Stromal cell of bone marrow (primary cell): ENCODE results near the gene DMXL2.
"Not testable (repeated sequence)": the region's sequence is repeated elsewhere in the genome, so short reads cannot be mapped to it uniquely, and the experiment has no call there.

Experiments used
- DNase-seq: peaks from one replicate; pipeline ENCODE4 v3.0.0-alpha.2; 2012; ENCODE audit warnings: low read depth

DMXL2 gene

DNA sequence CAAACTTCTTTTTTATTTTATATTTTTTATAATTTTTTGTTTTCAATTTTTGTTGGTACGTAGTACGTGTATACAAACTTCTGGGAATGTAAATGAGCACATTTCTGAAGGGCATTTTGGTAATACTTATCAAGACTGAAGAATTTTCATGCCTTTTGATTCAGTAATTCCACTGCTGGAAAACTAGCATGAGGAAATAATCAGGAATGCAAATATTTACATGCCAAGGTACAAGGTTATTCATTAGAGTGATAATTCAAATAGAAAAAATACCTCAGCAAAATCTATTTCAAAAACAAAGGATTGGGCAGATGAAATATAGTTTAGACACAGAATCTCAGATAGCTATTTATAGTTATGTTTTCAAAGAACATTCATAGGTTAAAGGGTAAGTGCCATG lies 128.7 kb downstream of the DMXL2 start:
- no peak for DNase-seq

DNA sequence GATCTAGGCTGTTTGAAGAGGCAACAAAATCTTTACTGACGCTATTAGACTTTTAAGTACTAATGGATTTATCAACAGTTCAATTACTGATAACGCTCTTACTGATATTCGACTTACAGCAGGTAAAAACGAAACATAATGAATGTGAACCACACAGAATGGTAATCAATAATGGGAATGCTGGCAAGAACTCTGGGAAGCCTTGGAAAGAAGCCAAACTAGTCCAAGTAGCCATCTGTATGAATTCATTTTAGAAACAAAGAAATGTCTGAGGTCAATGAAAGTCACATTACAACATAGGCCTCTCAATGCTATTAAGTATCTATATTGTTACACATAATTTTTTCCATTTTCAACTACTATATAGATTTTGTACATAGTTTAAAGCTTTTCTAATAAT lies 130.0 kb downstream of the DMXL2 start:
- DNase-seq, result no peak

DNA sequence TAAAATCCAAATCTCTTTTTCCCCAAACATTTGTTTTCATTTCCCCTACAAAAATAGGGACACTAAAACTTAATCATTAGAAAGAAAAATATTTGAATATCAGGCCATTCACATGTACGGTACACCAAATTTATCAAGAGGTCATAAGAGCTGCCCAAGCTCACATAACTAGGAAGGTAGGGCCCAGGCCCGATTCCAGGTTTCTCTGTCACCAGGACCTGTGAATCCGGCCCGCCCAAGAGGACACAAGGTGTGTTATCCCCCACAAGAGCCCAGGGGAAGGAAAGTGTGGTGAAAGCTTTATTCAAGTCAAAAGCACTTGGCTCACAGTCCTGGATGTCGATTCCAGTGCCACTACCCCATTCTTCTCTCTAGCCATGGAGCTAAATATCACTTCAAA lies 130.6 kb downstream of the DMXL2 start:
- DNase-seq, result no peak

DNA sequence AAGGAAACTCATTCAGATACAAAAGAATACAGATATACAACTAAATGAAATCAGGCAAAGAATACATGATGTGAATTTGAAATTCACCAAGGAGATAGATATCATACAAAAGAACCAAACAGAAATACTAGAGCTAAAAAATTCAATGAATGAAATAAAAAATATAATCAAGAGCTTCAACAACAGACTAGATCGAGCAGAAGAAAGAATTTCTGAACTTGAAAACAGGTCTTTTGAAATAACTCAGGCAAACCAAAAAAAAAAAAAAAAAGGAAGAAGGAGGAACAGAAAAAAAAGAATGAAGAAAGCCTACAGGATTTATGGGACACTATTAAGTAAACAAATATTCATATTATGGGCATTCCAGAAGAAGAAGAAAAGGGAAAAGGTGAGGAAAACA lies 137.8 kb downstream of the DMXL2 start:
- DNase-seq, result no peak

DNA sequence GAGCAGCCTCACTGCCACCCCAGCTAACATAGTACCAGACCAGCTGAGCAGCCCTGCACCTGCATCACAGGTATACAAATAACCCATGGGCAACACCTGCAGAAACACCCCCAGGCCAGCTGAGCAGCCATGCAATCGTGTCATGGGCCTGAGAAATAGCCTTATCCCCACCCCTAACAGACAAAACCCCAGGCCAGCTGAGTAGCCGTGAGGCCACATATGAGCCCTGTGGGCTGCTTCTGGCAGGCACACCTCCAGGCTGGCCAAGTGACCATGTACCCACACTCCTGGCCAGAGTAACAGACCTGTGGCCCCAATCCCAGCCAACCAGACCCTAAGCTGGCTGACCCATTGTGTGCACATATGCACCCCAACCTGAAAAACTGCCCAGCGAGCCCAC lies 138.6 kb downstream of the DMXL2 start:
- no peak for DNase-seq

DNA sequence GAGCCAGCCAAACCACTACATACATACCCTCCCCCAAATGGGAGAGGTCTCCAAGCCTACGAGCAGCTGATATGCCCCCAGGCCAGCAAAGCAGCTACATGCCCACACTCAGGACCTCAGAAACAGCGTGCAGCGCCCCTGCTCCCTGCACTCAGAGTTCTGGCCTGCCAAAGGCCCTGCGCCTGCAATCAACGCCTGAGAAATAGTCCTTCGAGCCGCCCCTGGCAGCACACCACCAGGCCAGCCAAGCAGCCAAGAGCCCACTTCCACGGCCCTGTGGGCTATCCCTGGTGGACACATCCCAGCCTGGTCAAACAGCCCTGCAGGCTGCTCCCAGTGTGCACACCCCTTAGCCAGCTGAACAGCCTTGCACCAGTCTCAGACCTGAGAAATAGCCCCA lies 139.1 kb downstream of the DMXL2 start:
- DNase-seq, result no peak

DNA sequence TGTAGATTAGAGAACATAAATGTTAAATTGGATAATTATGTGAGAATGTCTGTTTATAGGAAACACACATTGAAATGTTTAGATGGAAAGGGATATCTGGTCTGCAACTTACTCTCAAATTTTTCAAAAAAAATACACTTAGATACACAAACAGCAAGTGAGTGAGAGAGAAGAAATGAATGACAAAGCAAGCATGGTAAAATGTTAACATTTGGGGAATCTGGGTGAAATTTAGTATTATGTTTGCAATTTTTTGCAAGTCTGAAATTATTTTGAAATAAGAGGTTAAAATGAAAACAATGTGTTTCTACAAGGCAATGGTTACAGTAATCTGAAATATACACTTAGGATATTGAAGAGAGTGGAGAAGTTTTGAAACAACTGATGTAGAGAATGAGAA lies 146.8 kb downstream of the DMXL2 start:
- no peak for DNase-seq

DNA sequence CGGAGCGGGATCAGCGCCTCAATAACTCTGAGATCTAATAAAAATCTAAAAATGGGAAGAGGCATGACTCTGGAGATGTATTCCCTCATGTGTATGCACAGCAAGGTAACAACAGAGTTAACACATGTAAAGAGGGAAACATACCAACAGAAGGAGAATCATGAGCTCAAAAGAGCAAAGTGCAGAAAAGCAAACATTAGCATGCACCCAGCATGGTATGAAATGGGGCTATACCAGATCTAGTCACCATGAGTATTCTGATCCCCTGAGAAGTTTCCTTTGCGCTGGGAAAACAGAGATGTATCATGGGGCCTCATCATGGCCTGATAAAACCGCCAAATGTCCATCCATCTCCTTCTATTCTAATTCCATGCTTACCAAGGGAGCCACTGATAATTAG lies 152.1 kb downstream of the DMXL2 start:
- DNase-seq, result no peak

DNA sequence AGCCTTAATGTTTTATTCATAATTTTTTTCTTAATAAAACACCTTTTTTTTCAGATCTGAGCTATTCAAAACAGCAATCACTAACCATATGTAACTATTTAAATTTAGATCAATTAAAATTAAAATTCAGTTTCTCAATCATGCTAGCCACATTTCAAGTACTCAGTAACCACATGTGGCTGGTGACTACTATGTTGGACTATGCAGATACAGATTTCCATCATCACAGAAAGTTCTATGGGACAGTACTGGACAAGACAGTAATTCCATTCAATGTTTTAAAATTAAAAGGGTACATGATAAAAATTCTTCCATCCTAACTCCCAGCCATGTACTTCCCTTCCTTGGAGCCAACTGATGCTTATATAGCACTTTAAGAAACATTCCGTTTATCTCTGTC lies 161.8 kb downstream of the DMXL2 start:
- no peak for DNase-seq

DNA sequence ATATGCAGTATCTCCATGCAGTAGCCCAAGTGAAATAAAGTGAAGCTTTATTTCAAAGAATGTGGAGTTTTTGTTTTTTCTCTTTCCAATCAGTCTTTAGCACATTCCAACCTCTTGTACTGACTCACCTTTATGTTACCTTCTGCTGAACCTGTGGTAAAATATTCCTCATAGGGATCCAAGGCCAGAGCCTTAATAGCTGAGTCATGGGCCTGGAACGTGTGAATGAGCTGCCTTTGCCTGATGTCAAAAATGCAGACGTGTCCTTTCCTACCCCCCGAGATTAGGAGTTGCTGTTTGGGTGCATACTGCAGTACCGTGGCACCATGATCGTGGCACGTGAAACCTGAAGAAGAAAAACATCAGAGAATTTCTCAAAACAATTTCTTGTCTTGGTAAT lies 172.6 kb downstream of the DMXL2 start:
- DNase-seq, result no peak

DNA sequence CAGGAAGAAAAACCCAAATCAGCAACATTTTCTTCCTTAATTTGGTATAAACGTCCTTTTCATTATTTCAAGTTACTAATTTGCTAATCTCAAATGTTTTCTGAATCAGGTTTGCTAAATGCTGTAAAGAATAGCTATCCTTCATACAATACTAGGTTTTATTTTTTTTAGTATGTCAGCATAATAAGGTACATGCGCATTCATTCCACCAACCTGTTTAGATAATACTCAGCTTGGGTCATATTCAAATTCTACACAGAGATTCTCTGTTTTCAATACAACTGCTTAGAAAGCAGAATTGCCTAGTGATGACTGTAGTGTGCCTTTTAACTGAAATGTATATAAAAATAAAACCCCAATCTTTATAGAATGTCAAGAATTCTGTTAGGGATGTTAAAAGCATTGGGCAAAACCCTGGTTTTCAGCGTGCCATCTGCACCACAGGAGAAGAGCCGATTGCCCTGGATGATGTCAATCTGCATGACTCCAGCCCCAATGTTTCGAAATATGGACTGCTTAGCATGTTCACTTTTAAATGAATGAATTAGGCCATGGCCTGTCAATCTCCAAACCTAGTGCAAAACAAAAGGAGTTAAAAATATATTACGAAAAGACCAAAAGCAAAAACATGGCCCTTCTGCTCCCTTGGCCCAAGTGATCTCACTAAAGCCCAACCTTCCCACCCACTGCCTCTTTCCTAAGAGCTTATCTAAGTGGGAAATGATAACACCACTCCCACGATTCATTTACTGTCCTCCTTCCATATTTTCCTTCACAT lies 173.8 kb downstream of the DMXL2 start:
- no peak for DNase-seq

DNA sequence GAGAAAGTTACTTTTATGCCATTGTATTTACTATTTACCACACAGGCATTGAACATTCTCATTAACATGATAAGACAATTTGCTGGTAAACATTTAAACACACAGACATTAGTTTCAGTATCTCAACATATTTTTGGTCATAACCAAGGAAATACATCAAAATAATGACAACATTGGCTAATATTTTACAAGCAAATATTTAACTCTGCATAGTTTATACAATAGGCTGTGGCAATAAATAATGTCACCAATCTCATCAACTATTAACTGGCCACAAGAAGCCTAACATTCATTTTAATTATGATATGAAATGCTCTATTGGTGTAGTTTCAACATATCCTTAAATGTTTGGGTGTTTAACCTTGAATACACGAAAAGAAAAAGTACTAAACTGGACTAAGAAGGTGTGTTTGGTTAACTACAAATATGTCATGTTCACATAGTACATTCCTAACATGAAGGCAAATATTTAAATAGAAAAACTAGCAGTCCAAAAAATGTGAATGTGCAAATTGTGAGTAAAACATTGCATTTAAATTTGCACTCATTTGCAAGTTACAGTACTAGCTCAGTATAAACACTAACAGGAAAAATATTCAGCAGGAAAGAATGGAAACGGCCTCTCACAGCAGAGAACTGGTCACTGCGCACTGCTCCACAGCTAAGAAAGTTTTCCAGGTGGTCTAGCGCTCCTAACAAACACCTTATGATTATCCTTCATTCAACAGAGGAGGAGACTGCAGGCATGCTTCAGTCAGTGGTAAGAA lies 174.5 kb downstream of the DMXL2 start:
- DNase-seq, result no peak

DNA sequence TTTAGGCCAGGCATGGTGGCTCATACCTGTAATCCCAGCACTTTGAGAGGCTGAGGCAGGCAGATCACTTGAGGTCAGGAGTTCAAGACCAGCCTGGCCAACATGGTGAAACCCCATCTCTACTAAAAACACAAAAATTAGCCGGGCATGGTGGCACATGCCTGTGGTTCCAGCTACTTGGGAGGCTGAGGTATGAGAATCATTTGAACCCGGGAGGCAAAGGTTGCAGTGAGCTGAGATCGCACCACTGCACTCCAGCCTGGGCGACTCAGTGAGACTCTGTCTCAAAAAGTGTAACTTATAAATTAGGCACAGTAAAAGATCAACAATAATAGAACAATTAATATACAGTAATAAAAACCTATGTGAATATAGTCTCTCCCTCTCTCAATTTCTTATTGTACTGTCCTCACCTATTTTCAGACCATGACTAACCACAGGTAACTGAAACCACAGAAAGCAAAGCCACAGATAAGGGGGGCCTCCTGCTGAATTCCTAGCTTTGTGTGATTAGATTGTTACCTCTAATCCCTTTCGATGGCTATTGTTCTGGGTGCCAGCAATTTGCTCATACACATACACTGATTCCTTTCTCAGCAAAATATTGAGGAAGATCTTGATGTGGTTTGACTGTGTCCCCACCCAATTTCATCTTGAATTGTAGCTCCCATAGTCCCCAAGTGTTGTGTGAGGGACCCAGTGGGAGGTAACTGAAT lies 176.4 kb downstream of the DMXL2 start:
- not testable (repeated sequence) for DNase-seq

DNA sequence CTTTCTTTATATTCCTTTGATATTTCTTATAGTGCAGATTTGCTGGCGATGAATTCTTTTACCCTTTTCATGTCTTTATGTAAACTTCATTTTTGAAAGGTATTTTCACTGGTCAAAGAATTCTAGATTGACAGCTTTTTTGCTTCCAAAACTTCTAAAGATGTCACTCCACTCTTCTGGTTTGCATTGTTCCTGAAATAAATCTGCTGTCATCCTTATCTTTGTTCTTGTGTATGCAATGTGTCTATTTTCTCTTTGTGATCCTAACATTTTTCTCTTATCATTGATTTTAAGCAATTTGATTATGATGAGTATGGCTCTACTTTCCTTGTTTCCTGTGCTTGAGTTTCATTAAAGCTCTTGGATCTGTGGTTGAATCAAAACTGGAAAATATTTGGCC lies 177.8 kb downstream of the DMXL2 start:
- no peak for DNase-seq

DNA sequence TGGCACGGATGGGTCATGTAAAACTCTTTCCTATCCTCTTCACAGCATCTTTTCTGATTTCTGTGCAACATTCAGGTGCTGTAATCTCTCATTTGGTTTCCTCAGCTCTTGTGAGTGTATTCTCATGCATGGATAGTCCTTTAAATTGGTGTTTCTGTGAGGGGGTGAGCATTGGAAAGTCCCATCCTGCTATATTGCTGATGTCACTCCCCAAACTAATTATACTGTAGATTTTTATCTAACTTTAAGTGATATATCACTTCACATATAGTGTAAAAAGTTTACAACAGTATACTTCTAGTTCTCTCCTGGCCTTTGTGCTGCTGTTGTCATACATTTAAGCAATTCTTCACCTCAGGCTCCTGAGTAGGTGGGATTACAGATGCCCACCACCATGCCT lies 178.5 kb downstream of the DMXL2 start:
- no peak for DNase-seq

DNA sequence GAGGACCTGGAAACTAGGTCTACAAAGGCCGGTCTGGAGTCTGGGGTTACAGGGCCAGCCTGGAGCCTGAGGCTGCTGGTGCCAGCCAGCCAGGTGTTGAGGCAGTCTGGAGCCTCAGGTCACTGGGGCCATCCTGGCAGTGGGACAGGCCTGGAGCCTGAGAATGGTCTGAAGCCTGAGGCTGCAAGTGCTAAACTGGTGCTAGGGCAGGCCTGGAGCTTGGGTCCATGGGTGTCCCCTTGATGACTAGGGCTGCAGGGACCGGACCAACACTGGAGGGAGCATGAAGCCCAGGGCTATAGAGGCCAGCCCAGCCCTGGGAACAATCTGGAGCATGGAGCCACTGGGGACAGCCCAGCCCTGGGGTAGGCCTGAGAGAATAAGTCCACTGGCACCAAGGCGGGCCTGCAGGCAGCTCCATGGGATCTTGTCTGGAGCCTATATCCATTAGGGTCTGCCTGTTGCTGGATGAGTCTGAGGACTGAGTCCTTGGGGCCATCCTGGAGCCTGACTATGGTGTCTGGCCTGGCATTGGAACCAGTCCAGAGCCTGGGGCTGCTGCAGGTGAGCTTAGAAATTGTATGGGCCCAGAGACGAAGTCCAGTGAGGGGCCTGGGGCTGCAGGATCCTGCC lies 179.2 kb downstream of the DMXL2 start:
- no peak for DNase-seq

DNA sequence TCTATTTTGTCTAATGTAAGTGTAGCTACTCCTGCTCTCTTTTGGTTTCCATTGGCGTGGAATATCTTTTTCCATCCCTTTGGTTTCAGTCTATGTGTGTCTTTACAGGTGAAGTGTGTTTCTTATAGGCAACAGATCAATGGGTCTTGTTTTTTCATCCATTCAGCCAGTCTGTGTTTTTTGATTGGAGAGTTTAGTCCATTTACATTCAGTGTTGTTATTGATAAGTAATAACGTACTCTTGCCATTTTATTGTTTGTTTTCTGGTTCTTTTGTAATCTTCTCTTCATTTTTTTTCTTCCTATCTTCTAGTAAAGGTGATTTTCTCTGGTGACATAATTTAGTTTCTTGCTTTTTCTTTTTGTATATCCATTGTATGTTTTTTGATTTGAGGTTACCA lies 184.0 kb downstream of the DMXL2 start:
- no peak for DNase-seq

DNA sequence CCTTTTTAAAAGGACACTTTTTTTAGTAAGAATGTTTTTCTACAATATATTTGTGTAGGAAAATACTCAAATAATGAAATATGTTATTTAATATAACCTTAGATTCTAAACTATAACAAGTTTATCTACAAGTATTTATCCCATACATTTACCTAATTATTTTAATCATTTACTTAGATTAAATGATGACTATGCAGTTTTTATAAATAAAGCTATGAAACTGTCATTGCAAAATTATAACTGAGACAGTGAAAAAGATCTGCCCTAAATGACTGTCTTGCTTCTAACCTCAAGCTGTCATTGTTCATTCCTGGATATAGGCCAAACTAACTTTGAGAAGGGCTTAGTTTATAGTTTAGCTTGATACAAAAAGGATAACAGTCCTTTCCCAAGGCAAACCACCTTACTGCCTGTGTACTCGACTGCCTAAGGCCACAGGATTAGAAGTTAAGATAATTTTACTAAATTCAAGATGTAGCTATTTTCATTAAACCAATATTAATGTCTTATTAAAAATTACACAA lies 197.0 kb downstream of the DMXL2 start:
- no peak for DNase-seq

DNA sequence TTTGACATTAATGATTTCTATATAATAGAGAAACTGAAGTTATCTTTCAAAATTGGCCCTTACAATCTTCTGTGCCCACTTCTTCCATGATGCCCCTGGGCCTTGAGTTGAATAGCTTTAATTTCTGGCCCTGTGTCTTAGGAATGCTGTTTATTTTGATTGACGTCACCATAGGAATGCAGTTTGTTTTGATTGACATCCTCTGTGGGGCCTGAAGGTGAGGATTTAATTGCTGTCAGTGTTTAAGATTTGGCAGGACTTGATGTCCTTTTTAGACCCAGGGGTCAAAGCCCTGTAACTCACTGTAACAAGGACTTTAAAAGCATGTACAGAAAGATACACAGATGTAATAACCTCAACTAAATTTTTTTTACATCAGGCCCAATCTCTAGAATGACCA lies 197.8 kb downstream of the DMXL2 start:
- no peak for DNase-seq

DNA sequence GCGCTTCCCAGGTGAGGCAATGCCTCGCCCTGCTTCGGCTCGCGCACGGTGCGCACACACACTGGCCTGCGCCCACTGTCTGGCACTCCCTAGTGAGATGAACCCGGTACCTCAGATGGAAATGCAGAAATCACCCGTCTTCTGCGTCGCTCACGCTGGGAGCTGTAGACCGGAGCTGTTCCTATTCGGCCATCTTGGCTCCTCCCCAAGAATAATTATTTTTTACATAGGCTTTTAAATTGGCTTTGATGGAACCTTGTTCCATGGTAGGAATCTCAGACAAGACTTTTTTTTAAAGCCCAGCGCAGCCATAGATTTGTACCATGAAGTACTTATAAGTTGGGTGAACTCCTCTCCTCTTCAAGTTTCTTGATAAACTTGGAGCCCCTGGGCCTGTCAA lies 199.5 kb downstream of the DMXL2 start:
- not testable (repeated sequence) for DNase-seq

DNA sequence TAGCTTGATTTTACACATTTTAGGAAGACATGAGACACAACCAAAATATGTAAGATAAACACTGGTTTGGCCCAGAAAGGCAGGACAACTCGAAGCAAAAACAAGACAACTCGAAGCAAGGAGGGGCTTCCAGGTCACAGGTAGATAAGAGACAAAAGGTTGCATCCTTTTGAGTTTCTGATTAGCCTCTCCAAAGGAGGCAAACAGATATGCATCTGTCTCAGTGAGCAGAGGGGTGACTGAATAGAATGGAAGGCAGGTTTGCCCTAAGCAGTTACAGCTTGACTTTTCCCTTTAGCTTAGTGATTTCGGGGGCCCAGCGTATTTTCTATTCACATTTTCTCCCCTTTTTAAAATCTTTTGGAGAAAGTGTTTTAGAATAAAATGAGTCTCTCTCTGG lies 206.4 kb downstream of the DMXL2 start:
- DNase-seq, result no peak

DNA sequence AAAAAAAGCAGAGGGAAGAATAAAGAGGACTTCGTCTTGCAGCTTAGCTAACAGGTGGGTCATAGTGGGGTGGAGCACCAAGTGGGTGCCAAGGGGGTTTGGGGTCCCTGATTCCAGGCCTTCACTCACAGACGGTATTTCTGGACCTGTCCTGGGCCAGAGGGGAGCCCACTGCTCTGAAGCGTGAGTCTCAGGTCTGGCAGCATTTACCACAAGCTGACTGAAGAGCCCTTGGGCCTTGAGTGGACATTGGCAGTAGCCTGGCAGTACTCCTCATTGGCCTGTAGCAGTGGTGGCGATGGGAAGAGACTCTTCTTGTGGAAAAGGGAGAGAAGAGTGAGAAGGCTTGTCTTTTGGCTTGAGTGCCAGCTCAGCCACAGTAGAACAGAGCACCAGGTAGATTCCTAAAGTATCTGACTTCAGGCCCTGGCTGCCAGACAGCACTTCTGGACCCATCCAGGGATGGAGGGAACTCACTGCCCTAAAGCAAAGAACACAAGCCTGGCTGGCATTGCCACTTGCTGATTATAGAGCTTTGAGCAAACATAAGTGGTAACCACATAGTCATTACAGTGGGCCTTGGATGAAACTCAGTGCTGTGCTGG lies 208.2 kb downstream of the DMXL2 start:
- no peak for DNase-seq
